HUES48 (cell line): Measurements from ENCODE around the gene TENM4.

ENCODE experiments used
- H3K27ac ChIP-seq: one replicate; pipeline ENCODE4 v1.7.0; 2013; ENCODE audit warnings: low read depth, low read length, inconsistent platforms
- H3K27me3 ChIP-seq: 2 replicates; pipeline ENCODE4 v1.6.1; 2013; ENCODE audit warnings: mild to moderate bottlenecking, low read length; ENCODE audit not compliant: control insufficient read depth, insufficient read depth
- H3K36me3 ChIP-seq: 2 replicates; pipeline ENCODE4 v1.6.1; 2013; ENCODE audit warnings: low read length; ENCODE audit not compliant: control insufficient read depth, insufficient read depth
- H3K4me1 ChIP-seq: 2 replicates; pipeline ENCODE4 v1.6.1; 2013; ENCODE audit warnings: mild to moderate bottlenecking, low read length; ENCODE audit not compliant: control insufficient read depth, insufficient read depth
- H3K4me3 ChIP-seq: 2 replicates; pipeline ENCODE4 v1.5.1; 2013; ENCODE audit warnings: mild to moderate bottlenecking, low read depth, low read length
- H3K9ac ChIP-seq: 2 replicates; pipeline ENCODE4 v1.6.1; 2013; ENCODE audit warnings: mild to moderate bottlenecking, low read depth, low read length, moderate library complexity
- H3K9me3 ChIP-seq: 2 replicates; pipeline ENCODE4 v1.6.1; 2013; ENCODE audit warnings: low read length; ENCODE audit not compliant: control insufficient read depth, insufficient read depth

The TENM4 gene

DNA sequence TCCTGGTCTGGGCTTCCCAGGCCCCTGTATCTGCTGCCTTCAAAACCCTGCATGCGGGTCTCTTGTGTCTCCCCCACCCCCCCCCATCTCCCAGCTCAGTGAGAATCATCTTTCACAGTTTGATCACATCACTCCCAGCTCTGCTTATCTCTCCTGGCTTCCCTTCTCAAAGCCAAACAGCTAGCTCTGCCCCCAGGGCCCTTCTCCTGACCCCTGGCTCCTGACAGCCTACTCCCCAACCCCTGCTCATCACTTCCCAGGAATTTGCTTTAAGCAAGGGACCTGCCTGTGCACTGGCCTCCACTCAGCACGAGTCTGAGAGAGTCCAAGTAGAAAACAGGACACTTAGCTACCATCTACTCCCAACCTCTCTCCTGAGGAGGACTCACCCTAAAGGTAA is 342.7 kb downstream of the TENM4 start:
- Histone ChIP-seq H3K9me3 (no peaks in the 10 kb centered on the region), H3K9ac (no peak overlapping the region), H3K27me3 (no peaks in the 10 kb centered on the region), H3K4me3 (no peak overlapping the region), H3K27ac (no peak overlapping the region), H3K36me3 (no peaks in the 10 kb centered on the region), H3K4me1 (no peaks in the 10 kb centered on the region)

DNA sequence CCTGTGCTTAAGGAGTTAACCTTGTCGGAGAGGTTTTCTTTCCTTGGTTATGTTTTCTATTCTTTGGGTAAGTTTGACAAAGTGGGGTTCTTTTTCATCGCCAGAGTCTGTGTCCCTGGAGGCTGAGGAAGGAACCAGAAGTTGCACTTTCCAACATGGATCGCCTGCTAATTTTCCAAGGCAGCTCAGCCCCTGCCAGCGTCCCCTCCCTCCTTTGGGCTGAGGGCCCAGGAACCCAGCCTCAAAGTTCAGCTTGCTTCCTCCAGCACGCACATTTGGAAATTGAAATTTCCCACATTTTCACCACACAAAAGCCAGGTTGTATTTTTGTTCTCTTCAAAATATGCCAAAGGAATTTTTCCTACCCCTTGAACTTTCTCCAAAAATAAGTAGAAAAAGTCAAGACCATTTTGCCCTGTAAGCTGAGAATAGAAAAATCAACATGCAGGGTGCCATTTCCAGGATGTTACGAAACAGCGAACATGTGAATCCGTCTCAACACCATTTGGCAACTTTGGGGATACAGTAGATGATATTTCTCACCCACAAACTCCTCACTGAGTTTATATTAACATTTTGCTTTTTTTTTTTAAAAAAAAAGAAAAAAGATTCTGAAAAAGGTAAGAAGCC is 343.5 kb downstream of the TENM4 start:
- no peak overlapping the region for H3K4me3 ChIP-seq
- no peaks in the 10 kb centered on the region for H3K36me3 ChIP-seq
- no peak overlapping the region for H3K9ac ChIP-seq
- H3K27me3 ChIP-seq: no peaks in the 10 kb centered on the region
- H3K9me3 ChIP-seq: no peaks in the 10 kb centered on the region
- H3K27ac ChIP-seq: no peak overlapping the region
- no peaks in the 10 kb centered on the region for H3K4me1 ChIP-seq

DNA sequence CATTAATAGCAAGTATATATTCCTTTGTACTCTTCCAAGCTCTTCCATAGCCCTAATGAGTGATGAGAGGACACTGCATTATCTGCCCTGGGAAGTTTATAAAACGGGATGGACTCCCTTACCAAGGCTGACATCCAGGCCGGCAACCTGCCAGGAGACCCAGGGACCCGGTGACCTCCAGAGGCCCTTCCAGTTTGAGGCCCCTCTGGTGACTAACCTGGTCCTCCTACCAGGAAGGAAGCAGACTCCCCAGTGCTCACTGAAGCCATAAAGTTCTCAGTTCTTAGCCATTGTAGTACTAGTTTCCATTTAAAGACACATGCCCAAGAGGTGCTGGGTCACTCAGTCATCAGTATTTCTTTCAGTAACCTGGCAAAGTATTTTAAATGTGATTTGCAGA is 345.4 kb downstream of the TENM4 start:
- H3K4me1 ChIP-seq: no peaks in the 10 kb centered on the region
- no peak overlapping the region for H3K9ac ChIP-seq
- no peaks in the 10 kb centered on the region for H3K36me3 ChIP-seq
- H3K27ac ChIP-seq: no peak overlapping the region
- no peaks in the 10 kb centered on the region for H3K9me3 ChIP-seq
- H3K27me3 ChIP-seq: no peaks in the 10 kb centered on the region
- no peak overlapping the region for H3K4me3 ChIP-seq

DNA sequence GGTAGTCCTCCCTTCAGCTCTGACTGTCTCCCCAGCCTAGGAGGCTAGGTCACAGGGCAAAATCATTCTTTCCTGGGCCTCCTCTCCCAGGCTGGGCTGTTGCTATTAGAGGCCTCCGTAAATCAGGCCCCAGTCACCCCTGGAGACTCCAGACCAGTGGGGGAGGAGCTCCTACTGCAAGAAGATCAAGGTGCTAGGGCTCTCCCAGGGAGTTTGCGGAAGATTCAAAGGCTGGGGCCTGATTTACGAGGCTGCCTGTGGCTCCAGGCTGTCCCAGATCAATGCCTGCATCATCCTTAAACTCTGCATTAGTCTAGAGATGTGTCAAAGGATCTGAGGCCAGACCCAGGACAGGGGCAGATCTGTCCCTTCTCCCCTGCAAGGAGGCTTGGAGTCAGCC is 346.2 kb downstream of the TENM4 start:
- H3K4me1 ChIP-seq: 0 out of 2 replicates have a peak, but pooled peaks cover 4% of the 10 kb centered on the region
- H3K36me3 ChIP-seq: no peaks in the 10 kb centered on the region
- no peak overlapping the region for H3K4me3 ChIP-seq
- H3K27me3 ChIP-seq: no peaks in the 10 kb centered on the region
- no peak overlapping the region for H3K27ac ChIP-seq
- H3K9ac ChIP-seq: no peak overlapping the region
- H3K9me3 ChIP-seq: no peaks in the 10 kb centered on the region

DNA sequence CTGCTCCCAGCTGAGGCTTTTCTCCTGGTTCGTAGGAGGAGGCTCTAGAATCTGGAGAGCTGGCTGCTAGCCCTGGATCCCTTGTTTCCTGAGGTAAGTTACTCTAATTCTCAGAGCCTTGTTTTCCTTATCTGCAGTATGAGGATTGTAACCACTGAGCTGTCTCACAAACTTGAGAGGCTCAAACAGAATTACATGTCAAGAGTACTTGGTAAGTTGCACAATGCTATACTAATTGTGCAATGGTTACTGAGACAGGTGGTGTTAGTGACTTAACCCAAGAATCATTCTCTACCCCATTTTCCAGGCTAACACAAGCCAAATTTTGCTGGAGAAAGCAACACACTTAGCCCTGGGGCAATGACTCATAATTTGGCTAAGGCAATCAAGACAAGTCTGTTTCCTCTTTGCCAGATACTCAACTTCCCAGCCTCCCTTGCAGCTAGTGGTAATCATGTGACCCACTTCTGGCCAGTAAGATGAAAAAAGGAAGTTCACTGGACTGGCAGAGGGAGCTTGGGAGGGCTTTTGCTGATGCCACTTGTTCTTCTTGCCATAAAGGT is 348.0 kb downstream of the TENM4 start:
- Histone ChIP-seq H3K9me3 (no peaks in the 10 kb centered on the region), H3K9ac (no peak overlapping the region), H3K4me1 (peaks cover 18% of the 10 kb centered on the region), H3K4me3 (no peak overlapping the region), H3K27ac (no peak overlapping the region), H3K36me3 (no peaks in the 10 kb centered on the region), H3K27me3 (no peaks in the 10 kb centered on the region)

DNA sequence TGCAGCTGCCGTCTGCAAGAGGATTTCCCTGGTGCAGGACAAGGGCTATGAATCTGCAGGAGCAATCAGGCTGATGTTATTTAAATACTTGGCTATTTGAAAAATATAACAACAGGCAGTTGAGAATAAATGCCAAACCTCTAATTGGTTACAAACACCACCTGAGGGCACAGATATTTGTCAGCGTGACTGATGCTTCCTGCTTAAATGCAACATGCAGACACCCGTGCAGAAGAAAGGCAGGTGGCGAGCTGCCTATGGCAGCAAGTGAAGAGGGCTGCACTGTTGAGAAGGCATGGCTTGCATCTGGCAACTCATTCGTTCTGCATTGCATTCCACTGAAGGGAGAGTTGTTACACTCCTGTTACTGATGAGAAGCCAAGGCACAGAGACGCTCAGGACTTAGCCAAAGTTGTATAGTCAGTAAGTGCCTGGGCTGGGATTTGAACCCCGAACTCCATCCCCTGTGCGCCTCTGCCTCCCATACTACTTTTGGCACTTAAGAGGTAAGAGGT is 350.6 kb downstream of the TENM4 start:
- no peaks in the 10 kb centered on the region for H3K9me3 ChIP-seq
- no peak overlapping the region for H3K27ac ChIP-seq
- no peaks in the 10 kb centered on the region for H3K27me3 ChIP-seq
- H3K4me3 ChIP-seq: no peak overlapping the region
- no peak overlapping the region for H3K9ac ChIP-seq
- no peaks in the 10 kb centered on the region for H3K36me3 ChIP-seq
- H3K4me1 ChIP-seq: peaks cover 31% of the 10 kb centered on the region

DNA sequence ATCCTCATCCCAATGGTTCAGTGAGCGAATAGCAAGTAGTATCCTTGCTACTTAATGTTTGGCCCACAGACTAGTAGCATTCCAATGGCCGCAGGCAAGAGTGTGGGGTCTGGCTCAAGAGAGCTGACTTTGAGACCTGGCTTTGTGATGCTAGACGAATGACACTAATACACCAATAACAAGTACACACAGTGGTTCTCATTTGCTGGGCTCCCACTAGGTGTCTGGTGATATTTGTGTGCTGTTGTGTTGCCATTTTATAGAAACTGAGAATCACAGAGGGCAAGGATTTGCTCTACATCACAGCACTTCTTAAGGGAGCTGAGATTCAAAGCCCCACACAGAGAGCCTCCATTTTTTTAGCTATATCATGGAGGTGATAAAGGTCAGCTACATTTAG is 351.2 kb downstream of the TENM4 start:
- H3K4me1 ChIP-seq: peaks cover 31% of the 10 kb centered on the region
- no peaks in the 10 kb centered on the region for H3K27me3 ChIP-seq
- peak overlapping the region; percentile 30 for H3K27ac ChIP-seq
- no peaks in the 10 kb centered on the region for H3K36me3 ChIP-seq
- H3K4me3 ChIP-seq: no peak overlapping the region
- no peaks in the 10 kb centered on the region for H3K9me3 ChIP-seq
- no peak overlapping the region for H3K9ac ChIP-seq

DNA sequence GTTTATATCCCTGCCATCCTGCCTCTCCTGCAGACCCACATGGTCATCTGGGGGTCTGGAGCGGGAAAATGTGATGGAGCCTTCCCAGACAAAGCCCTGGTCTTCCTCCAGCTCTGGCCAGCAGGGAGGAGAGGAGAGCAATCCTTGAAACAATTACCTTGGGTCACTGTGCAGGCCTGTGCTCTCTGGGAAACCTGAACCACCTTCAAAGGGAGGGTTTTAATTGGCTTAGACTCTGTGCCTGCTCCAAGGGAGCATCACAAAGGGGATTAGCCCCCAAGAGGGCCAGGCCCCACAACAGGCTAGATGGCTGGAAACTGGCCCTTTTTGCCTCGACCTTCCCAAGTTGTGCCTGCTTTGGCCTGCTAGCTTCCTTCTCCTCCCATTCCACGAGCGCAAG is 351.9 kb downstream of the TENM4 start:
- Histone ChIP-seq H3K4me1 (peaks cover 31% of the 10 kb centered on the region), H3K4me3 (no peak overlapping the region), H3K36me3 (no peaks in the 10 kb centered on the region), H3K27me3 (no peaks in the 10 kb centered on the region), H3K9ac (no peak overlapping the region), H3K27ac (peak overlapping the region; percentile 30), H3K9me3 (no peaks in the 10 kb centered on the region)

DNA sequence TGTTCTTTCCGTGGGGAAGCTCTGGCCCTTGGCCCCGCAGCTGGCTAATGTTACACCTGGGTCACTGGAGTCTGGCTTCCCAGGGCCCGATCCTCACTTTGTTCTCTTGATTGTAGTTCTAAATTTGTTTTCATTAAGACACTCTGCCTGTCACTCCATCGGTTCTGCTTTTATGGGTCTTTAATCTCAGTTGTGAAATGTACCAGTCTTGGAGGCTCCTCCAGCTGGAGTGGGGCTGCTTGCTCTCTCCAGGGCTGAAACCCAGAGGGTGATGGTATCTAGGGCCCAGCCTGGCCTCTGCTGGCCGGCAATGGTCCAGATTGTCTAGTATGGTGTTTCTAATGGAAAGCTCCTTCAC is 352.9 kb downstream of the TENM4 start:
- H3K9ac ChIP-seq: no peak overlapping the region
- H3K27me3 ChIP-seq: no peaks in the 10 kb centered on the region
- H3K4me3 ChIP-seq: no peak overlapping the region
- H3K4me1 ChIP-seq: peaks cover 31% of the 10 kb centered on the region
- no peaks in the 10 kb centered on the region for H3K36me3 ChIP-seq
- no peaks in the 10 kb centered on the region for H3K9me3 ChIP-seq
- H3K27ac ChIP-seq: peak overlapping the region; percentile 78

DNA sequence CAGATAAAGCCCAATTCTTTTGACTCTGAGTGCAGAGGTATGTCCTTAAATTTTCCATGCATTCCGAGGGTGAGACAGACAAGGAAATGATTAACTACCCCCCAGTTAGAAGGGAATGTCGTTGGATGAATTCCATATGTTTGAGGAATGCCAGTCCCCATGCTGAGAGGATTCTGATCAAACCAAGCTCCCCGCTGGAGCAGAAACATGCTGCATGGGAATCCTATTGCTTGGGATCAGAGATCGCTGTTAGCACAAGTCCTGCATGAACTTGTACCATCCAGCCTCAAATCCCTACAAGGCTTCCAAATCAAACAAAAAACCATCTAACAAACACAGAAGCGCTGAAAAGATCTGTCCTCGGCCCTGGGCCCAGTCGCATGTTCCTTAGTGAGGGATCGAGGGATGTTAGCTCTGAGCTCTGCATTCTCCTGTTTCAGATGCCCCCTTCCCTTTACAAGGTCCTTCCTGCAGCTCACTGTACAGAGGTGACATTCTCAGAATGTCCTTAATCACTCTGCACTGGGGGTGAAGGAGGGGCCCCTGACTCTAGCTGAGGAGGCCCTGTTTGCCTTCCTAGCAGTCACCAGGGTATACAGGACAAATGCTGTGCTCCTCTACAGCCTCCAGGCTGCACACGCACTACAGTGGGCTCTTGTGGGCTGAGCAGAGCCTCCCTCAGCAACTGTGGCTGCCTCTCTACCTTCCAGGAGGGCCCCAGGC is 353.4 kb downstream of the TENM4 start:
- peaks cover 31% of the 10 kb centered on the region for H3K4me1 ChIP-seq
- peak overlapping the region; percentile 78 for H3K27ac ChIP-seq
- no peaks in the 10 kb centered on the region for H3K36me3 ChIP-seq
- H3K9ac ChIP-seq: peak overlapping the region; percentile 10; the same call in 1 of the 2 replicates
- no peaks in the 10 kb centered on the region for H3K27me3 ChIP-seq
- H3K9me3 ChIP-seq: no peaks in the 10 kb centered on the region
- H3K4me3 ChIP-seq: 0 out of 2 replicates have a peak overlapping the region, but pooled peaks have one; percentile 7

DNA sequence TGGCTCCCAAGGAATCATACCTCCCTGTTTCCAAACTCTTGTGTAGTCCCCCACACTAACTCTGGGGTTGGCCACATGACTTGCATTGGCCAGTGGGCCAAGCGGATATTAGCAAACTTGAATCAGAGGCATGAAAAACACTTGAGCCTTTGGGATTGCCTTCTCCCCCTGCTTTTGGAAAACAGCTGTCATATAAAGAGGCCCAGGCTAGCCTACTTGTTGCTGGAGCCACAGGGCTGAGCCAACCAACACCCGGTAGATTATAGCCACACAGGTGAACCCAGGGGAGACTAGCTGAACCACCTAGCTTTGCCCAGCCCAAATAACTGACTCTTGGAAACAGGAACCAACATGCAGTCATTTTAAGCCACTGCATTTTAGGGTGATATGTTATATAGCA is 354.8 kb downstream of the TENM4 start:
- Histone ChIP-seq H3K36me3 (no peaks in the 10 kb centered on the region), H3K4me1 (peaks cover 31% of the 10 kb centered on the region), H3K27me3 (no peaks in the 10 kb centered on the region), H3K4me3 (no peak overlapping the region), H3K9ac (no peak overlapping the region), H3K27ac (no peak overlapping the region), H3K9me3 (no peaks in the 10 kb centered on the region)
